A549 (cell line): Measurements from ENCODE around the gene KRT81. TPM values are rescaled to one million over a fixed set of nuclear protein-coding genes. Genes with fewer than 3 reads are reported as not detected.
"Not testable (repeated sequence)": the region's sequence is repeated elsewhere in the genome, so short reads cannot be mapped to it uniquely, and the experiment has no call there.

ENCODE experiments used
- ATAC-seq, 2 experiments: fragments of 200-7000 bp in 1 of 2; fragments of >200 bp in 1 of 2; cut with Nextera tagmentation in 1 of 2; cut with Tn5 transposase in 1 of 2; 3 replicates each; pipeline versions ENCODE4 v1.8.0 to v1.9.1; 2018 to 2020; ENCODE audit warnings: mild to moderate bottlenecking in 1 of 2, moderate library complexity in 1 of 2
- CTCF ChIA-PET: fragments of 300-600 bp; sonication (Branson Sonifier 250); formaldehyde crosslinking; extraction: SDS; loops from one replicate; lab custom pipeline; 2021; ENCODE audit warnings: antibody characterized with exemption, inconsistent platforms; lab: Yijun Ruan, JAX
- POLR2A ChIA-PET: fragments of 350-600 bp; formaldehyde crosslinking; extraction: SDS; loops from one replicate; lab custom pipeline; 2021; ENCODE audit warnings: antibody characterized with exemption, inconsistent platforms; lab: Yijun Ruan, JAX
- DNase-seq, 2 experiments: peaks; one replicate each; pipeline versions ENCODE4 v3.0.0 to v3.0.0-alpha.2; 2011 to 2016; ENCODE audit warnings: low read depth in 1 of 2, low spot score in 1 of 2
- FAIRE-seq: peaks from 2 replicates; lab custom pipeline; 2011; peaks lifted over from hg19 to GRCh38; lab: Jason Lieb, UNC
- H3K27ac ChIP-seq, 2 experiments: fragments of >200 bp; sonication (Bioruptor Twin); formaldehyde crosslinking; 3 replicates each; pipeline ENCODE4 v1.5.1; 2016 to 2017
- H3K4me1 ChIP-seq: fragments of >200 bp; sonication (Bioruptor Twin); formaldehyde crosslinking; 3 replicates; pipeline ENCODE4 v1.6.1; 2016
- H3K4me2 ChIP-seq: fragments of >200 bp; sonication (Bioruptor Twin); formaldehyde crosslinking; 3 replicates; pipeline ENCODE4 v1.6.1; 2016
- H3K4me3 ChIP-seq: fragments of >200 bp; sonication (Bioruptor Twin); formaldehyde crosslinking; 3 replicates; pipeline ENCODE4 v1.5.1; 2016
- H3K9me3 ChIP-seq: fragments of >200 bp; sonication (Bioruptor Twin); formaldehyde crosslinking; 3 replicates; pipeline ENCODE4 v1.6.1; 2016
- EHF ChIP-seq: fragments of 250-450 bp; sonication (Bioruptor Pico); IDR thresholded peaks from 2 replicates; pipeline ENCODE4 v1.5.0; 2020; ENCODE audit warnings: mild to moderate bottlenecking
- FOXS1 ChIP-seq: fragments of 250-450 bp; sonication (Bioruptor Pico); IDR thresholded peaks from 2 replicates; pipeline ENCODE4 v1.5.0; 2020; ENCODE audit warnings: mild to moderate bottlenecking, moderate library complexity
- GATA3 ChIP-seq: IDR thresholded peaks from 2 replicates; pipeline ENCODE4 v1.6.1; 2012; ENCODE audit warnings: borderline replicate concordance
- HEYL ChIP-seq: fragments of 250-450 bp; sonication (Bioruptor Pico); IDR thresholded peaks from 2 replicates; pipeline ENCODE4 v1.8.0; 2021; ENCODE audit warnings: mild to moderate bottlenecking, moderate library complexity
- HOXB5 ChIP-seq: fragments of 250-450 bp; sonication (Bioruptor Pico); IDR thresholded peaks from 2 replicates; pipeline ENCODE4 v1.5.0; 2020; ENCODE audit warnings: mild to moderate bottlenecking, moderate library complexity
- JUN ChIP-seq, 2 experiments: fragments of >200 bp; sonication (Bioruptor Twin); formaldehyde crosslinking; IDR thresholded peaks; 2 replicates in 1 of 2; 3 replicates in 1 of 2; pipeline ENCODE4 v1.6.1; 2016 to 2017
- MYC ChIP-seq: IDR thresholded peaks from 2 replicates; pipeline ENCODE4 v1.6.1; 2012; ENCODE audit warnings: mild to moderate bottlenecking, inconsistent platforms, low read length, improper control_type of control experiment, borderline replicate concordance
- POLR2A ChIP-seq: IDR thresholded peaks from 2 replicates; pipeline ENCODE4 v1.6.1; 2012; ENCODE audit warnings: mild to moderate bottlenecking, low read length
- POLR2AphosphoS2 ChIP-seq: conservative IDR thresholded peaks from 2 replicates; pipeline ENCODE4 v1.6.1; 2012; ENCODE audit warnings: low read length, improper control_type of control experiment, inconsistent platforms
- RAD21 ChIP-seq, 2 experiments: fragments of >200 bp in 1 of 2; sonication (Bioruptor Twin) in 1 of 2; formaldehyde crosslinking in 1 of 2; IDR thresholded peaks in 1 of 2; conservative IDR thresholded peaks in 1 of 2; 2 replicates in 1 of 2; 3 replicates in 1 of 2; pipeline ENCODE4 v1.6.1; 2012 to 2018; ENCODE audit warnings: inconsistent platforms in 1 of 2
- SMC3 ChIP-seq: fragments of >200 bp; sonication (Bioruptor Twin); formaldehyde crosslinking; IDR thresholded peaks from 3 replicates; pipeline ENCODE4 v1.6.1; 2018; ENCODE audit warnings: inconsistent platforms
- TFCP2L1 ChIP-seq: fragments of 250-450 bp; sonication (Bioruptor Pico); IDR thresholded peaks from 2 replicates; pipeline ENCODE4 v1.5.0; 2021; ENCODE audit warnings: mild to moderate bottlenecking
- TP53 ChIP-seq: fragments of 250-450 bp; sonication (Bioruptor Pico); IDR thresholded peaks from 2 replicates; pipeline ENCODE4 v1.5.0; 2021; ENCODE audit warnings: mild to moderate bottlenecking, moderate library complexity
- ZNF302 ChIP-seq: fragments of 250-450 bp; sonication (Bioruptor Pico); IDR thresholded peaks from 2 replicates; pipeline ENCODE4 v1.9.0; 2021; ENCODE audit warnings: inconsistent platforms, mild to moderate bottlenecking, moderate library complexity
- WGBS: methylation state at CpG from one replicate; pipeline ENCODE4 v1.1.6; 2017; ENCODE audit errors: missing lambda C conversion rate; 5-methylcytosine and 5-hydroxymethylcytosine counted together
- polyA plus RNA-seq, 4 experiments: library from polyadenylated mRNA; depleted of rRNA in 3 of 4; stranded (reverse); fragments of >200 nt; fragmentation: RNase III in 1 of 4; extraction: RNeasy Plus Mini Kit Qiagen cat#74134 plus additional on column Dnase treatment in 1 of 4; gene quantifications; 2 replicates in 3 of 4; 3 replicates in 1 of 4; pipeline ENCODE4 v1.2.3, GENCODE V29; 2011 to 2017
- TF ChIP-seq, protein P1 (sequence below): fragments of >200 bp; sonication (Bioruptor Twin); formaldehyde crosslinking; IDR thresholded peaks from 3 replicates; pipeline ENCODE4 v1.5.1; 2016
- TF ChIP-seq, protein P2 (sequence below): IDR thresholded peaks from 2 replicates; pipeline ENCODE4 v1.6.1; 2012
- TF ChIP-seq, protein P3 (sequence below): fragments of 200-600 bp; sonication (generic); IDR thresholded peaks from 2 replicates; pipeline ENCODE4 v1.6.1; 2016; ENCODE audit warnings: antibody characterized with exemption, mild to moderate bottlenecking, moderate library complexity
- TF ChIP-seq, protein P4 (sequence below): IDR thresholded peaks from 2 replicates; pipeline ENCODE4 v1.6.1; 2012; ENCODE audit warnings: low read depth, borderline replicate concordance
- TF ChIP-seq, protein P5 (sequence below): fragments of 250-450 bp; sonication (Bioruptor Pico); IDR thresholded peaks from 2 replicates; pipeline ENCODE4 v1.5.0; 2021; ENCODE audit warnings: mild to moderate bottlenecking, moderate library complexity, borderline replicate concordance

Gene KRT81
- polyA plus RNA-seq, 2 of the 4 experiments (the other 2 are of a cell fraction) = 1,799 to 3,643 TPM

DNA sequence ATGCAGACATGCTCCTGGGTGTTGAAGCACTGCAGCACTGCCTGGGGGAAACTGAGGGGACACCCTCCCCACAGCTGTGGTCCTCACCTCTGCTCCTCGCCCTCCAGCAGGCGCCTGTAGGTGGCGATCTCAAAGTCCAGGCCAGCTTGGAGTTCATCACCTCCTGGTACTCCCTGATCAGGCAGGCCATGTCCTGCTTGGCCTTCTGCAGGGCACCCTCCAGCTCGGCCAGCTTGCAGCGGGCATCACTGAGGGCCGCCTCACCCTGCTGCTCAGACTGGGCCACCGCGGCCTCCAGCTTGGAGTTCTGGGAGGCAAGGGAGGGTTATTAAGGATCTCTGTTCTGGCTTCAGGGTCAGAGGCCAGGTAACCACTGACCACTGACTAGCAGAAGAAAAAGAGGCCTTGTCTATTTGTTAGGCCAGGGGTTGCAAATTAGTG is 39.1 kb downstream of the KRT81 start:
- WGBS = 29% methylated on average over 8 of the region's 8 CpGs
- not testable (repeated sequence) for H3K9me3 ChIP-seq, H3K4me2 ChIP-seq, H3K4me3 ChIP-seq, FAIRE-seq
- DNase-seq (peak in 1 of 2 experiments; percentile 79), ATAC-seq (peak in 1 of 2 experiments; percentile 0; a peak in 3 of 6 replicates)
- TF ChIP-seq, protein P1, sequence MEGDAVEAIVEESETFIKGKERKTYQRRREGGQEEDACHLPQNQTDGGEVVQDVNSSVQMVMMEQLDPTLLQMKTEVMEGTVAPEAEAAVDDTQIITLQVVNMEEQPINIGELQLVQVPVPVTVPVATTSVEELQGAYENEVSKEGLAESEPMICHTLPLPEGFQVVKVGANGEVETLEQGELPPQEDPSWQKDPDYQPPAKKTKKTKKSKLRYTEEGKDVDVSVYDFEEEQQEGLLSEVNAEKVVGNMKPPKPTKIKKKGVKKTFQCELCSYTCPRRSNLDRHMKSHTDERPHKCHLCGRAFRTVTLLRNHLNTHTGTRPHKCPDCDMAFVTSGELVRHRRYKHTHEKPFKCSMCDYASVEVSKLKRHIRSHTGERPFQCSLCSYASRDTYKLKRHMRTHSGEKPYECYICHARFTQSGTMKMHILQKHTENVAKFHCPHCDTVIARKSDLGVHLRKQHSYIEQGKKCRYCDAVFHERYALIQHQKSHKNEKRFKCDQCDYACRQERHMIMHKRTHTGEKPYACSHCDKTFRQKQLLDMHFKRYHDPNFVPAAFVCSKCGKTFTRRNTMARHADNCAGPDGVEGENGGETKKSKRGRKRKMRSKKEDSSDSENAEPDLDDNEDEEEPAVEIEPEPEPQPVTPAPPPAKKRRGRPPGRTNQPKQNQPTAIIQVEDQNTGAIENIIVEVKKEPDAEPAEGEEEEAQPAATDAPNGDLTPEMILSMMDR = peak; percentile 55
- peak; percentile 20; the same call in 1 of the 2 replicates for TF ChIP-seq POLR2A
- TF ChIP-seq EHF (CRISPR knock-in tag) = peak; percentile 84; the same call in 1 of the 2 replicates
- peak; percentile 22; the same call in 1 of the 3 replicates for TF ChIP-seq SMC3
- TF ChIP-seq HOXB5 (CRISPR knock-in tag) = peak; percentile 50; the same call in 1 of the 2 replicates
- TF ChIP-seq, protein P2, sequence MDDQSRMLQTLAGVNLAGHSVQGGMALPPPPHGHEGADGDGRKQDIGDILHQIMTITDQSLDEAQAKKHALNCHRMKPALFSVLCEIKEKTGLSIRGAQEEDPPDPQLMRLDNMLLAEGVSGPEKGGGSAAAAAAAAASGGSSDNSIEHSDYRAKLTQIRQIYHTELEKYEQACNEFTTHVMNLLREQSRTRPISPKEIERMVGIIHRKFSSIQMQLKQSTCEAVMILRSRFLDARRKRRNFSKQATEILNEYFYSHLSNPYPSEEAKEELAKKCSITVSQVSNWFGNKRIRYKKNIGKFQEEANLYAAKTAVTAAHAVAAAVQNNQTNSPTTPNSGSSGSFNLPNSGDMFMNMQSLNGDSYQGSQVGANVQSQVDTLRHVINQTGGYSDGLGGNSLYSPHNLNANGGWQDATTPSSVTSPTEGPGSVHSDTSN = peak; percentile 79; the same call in 1 of the 2 replicates
- peak; percentile 97 for TF ChIP-seq POLR2AphosphoS2
- peak; percentile 22 to 23; a peak in 2 of 5 replicates for TF ChIP-seq RAD21 (conservative IDR thresholded peaks at IDR 0.05 in 1 of 2, IDR thresholded peaks at IDR 0.05 in 1 of 2)
- TF ChIP-seq GATA3 = peak; percentile 0; the same call in 1 of the 2 replicates
- peak in 1 of 2 experiments; percentile 32; a peak in 1 of 5 replicates for TF ChIP-seq JUN (IDR thresholded peaks at IDR 0.05)
- peak; percentile 76; the same call in 1 of the 2 replicates for TF ChIP-seq ZNF302
- 0 out of 2 replicates have a peak, but pooled peaks have one; percentile 38 for TF ChIP-seq FOXS1
- TF ChIP-seq TP53 = peak; percentile 49; the same call in 1 of the 2 replicates
- peaks cover 89% of the 10 kb centered on the region for H3K4me1 ChIP-seq
- peak overlapping the region; percentile 69 to 97 for H3K27ac ChIP-seq
- ChIA-PET CTCF (interaction anchor here (0.6 to 14.8 kb wide), 34 partner anchors 7 to 628 kb away, joined by 3 to 321 read pairs (median 6); partner anchors contain the start of genes KRT7 and KRT86), POLR2A (interaction anchor here (1.0 to 18.5 kb wide), 8 partner anchors 15 to 628 kb away, joined by 3 to 383 read pairs (median 14); partner anchors contain the start of gene KRT86)

DNA sequence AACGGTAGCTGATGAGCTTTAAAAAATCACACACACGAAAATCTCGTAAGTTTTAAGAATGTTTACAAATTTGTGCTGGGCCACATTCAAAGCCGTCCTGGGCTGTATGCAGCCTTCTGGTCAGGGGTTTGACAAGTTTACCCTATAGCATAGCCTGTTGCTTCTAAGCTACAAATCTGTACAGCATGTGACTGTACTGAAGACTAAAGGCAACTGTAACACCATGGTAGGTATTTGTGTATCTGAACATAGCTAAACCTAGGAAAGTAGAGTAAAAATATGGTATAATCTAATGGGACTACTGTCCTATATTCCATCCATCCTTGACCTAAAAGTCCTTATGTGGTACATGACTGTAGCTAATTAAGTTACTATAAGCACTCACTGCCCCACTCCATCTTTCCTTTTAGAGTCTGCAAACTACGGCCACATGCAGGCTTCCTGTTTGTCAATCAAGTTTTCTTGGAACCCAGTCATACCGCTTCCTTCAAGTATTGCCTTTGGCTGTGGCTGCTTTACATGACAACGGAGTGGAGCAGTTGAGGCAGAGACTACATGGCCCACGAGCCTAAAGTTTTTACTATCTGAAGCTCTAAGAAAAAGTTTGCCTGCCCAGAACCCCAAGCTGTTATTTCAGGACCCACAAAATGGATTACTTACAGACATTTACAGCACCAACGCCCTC is 39.8 kb downstream of the KRT81 start:
- POLR2A ChIA-PET = interaction anchor here (1.0 to 18.5 kb wide), 10 partner anchors 9 to 628 kb away, joined by 3 to 383 read pairs (median 8); partner anchors contain the start of gene KRT86
- TF ChIP-seq, protein P1 = no peak
- TF ChIP-seq, protein P3, sequence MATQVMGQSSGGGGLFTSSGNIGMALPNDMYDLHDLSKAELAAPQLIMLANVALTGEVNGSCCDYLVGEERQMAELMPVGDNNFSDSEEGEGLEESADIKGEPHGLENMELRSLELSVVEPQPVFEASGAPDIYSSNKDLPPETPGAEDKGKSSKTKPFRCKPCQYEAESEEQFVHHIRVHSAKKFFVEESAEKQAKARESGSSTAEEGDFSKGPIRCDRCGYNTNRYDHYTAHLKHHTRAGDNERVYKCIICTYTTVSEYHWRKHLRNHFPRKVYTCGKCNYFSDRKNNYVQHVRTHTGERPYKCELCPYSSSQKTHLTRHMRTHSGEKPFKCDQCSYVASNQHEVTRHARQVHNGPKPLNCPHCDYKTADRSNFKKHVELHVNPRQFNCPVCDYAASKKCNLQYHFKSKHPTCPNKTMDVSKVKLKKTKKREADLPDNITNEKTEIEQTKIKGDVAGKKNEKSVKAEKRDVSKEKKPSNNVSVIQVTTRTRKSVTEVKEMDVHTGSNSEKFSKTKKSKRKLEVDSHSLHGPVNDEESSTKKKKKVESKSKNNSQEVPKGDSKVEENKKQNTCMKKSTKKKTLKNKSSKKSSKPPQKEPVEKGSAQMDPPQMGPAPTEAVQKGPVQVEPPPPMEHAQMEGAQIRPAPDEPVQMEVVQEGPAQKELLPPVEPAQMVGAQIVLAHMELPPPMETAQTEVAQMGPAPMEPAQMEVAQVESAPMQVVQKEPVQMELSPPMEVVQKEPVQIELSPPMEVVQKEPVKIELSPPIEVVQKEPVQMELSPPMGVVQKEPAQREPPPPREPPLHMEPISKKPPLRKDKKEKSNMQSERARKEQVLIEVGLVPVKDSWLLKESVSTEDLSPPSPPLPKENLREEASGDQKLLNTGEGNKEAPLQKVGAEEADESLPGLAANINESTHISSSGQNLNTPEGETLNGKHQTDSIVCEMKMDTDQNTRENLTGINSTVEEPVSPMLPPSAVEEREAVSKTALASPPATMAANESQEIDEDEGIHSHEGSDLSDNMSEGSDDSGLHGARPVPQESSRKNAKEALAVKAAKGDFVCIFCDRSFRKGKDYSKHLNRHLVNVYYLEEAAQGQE = no peak
- no peak for TF ChIP-seq MYC
- peak in 1 of 2 experiments; percentile 21; a peak in 2 of 5 replicates for TF ChIP-seq JUN (IDR thresholded peaks at IDR 0.05)
- TF ChIP-seq, protein P4, sequence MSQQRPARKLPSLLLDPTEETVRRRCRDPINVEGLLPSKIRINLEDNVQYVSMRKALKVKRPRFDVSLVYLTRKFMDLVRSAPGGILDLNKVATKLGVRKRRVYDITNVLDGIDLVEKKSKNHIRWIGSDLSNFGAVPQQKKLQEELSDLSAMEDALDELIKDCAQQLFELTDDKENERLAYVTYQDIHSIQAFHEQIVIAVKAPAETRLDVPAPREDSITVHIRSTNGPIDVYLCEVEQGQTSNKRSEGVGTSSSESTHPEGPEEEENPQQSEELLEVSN = no peak; the same call in 1 of the 2 replicates
- peak; percentile 88; the same call in 1 of the 2 replicates for TF ChIP-seq HEYL
- TF ChIP-seq, protein P5, sequence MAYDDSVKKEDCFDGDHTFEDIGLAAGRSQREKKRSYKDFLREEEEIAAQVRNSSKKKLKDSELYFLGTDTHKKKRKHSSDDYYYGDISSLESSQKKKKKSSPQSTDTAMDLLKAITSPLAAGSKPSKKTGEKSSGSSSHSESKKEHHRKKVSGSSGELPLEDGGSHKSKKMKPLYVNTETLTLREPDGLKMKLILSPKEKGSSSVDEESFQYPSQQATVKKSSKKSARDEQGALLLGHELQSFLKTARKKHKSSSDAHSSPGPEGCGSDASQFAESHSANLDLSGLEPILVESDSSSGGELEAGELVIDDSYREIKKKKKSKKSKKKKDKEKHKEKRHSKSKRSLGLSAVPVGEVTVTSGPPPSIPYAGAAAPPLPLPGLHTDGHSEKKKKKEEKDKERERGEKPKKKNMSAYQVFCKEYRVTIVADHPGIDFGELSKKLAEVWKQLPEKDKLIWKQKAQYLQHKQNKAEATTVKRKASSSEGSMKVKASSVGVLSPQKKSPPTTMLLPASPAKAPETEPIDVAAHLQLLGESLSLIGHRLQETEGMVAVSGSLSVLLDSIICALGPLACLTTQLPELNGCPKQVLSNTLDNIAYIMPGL (CRISPR knock-in tag) = peak; percentile 45; the same call in 1 of the 2 replicates
- peak; percentile 46; the same call in 1 of the 2 replicates for TF ChIP-seq TFCP2L1 (CRISPR knock-in tag)
- TF ChIP-seq HOXB5 (CRISPR knock-in tag) = peak; percentile 59; the same call in 1 of the 2 replicates

More for the DNA sequence above, 39.8 kb downstream of the KRT81 start:
- Histone ChIP-seq H3K4me3 (no peak overlapping the region), H3K4me1 (peaks cover 96% of the 10 kb centered on the region), H3K4me2 (no peak overlapping the region), H3K9me3 (no peaks in the 10 kb centered on the region), H3K27ac (peak overlapping the region; percentile 69 to 97)
- peak; percentile 72 for FAIRE-seq
- peak in 1 of 2 experiments; percentile 75 for DNase-seq
- CTCF ChIA-PET = interaction anchor here (0.6 to 14.8 kb wide), 35 partner anchors 7 to 676 kb away, joined by 3 to 321 read pairs (median 6); partner anchors contain the start of genes KRT7 and KRT86
- no peak for ATAC-seq
- 54% methylated on average over 9 of the region's 9 CpGs for WGBS
